ENCODE results near the gene MARCHF4.

DNA sequence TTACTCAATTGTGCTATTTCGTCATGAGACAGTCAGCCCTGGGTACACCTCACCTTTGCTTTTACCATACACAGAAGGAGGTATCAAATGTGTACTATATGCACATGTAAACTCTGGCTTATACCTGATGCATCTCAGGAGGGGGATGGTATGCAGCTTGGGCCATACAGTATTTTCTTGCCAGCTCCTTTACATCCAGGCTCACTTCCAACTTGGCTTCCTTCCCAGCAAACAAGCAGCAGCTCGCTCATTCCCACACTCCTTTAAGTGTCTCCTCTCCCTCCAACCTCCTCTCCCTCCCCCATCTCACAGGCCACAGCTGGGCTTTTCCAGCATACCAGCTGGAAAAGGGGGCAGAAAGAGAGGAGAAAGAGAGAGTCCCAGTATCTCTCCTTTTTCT lies 9.6 kb downstream of the MARCHF4 start:
- no peak for TF ChIP-seq POLR2A (IDR thresholded peaks at IDR 0.05)
- TF ChIP-seq, protein P1, sequence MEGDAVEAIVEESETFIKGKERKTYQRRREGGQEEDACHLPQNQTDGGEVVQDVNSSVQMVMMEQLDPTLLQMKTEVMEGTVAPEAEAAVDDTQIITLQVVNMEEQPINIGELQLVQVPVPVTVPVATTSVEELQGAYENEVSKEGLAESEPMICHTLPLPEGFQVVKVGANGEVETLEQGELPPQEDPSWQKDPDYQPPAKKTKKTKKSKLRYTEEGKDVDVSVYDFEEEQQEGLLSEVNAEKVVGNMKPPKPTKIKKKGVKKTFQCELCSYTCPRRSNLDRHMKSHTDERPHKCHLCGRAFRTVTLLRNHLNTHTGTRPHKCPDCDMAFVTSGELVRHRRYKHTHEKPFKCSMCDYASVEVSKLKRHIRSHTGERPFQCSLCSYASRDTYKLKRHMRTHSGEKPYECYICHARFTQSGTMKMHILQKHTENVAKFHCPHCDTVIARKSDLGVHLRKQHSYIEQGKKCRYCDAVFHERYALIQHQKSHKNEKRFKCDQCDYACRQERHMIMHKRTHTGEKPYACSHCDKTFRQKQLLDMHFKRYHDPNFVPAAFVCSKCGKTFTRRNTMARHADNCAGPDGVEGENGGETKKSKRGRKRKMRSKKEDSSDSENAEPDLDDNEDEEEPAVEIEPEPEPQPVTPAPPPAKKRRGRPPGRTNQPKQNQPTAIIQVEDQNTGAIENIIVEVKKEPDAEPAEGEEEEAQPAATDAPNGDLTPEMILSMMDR (IDR thresholded peaks at IDR 0.05), result no peak
